ENCODE data around the gene AUTS2.

Gene AUTS2

DNA sequence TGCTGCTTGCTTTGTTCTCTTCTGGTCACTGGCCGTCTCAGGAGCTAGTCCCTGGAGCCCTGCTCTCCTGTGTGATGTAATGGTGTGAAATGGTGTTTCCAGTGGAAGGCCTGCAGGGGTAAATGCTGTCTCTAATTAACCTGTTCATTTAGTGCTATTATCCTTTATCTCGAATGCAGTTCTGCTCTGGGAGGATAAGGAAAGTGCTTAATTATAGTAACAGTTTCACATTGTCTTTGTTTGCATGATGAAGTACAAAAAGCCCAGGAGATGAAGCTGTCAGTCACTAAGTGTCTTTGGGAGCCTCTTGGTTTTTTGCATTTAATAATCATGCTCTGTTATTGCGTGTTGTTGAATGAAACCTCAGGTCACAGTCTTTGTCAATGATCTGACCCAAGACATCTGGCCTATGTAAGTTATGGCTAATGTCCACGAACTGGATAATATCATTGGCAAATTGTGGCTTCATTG lies 778.3 kb downstream of the AUTS2 start (continued):
- TF ChIP-seq, protein P1, sequence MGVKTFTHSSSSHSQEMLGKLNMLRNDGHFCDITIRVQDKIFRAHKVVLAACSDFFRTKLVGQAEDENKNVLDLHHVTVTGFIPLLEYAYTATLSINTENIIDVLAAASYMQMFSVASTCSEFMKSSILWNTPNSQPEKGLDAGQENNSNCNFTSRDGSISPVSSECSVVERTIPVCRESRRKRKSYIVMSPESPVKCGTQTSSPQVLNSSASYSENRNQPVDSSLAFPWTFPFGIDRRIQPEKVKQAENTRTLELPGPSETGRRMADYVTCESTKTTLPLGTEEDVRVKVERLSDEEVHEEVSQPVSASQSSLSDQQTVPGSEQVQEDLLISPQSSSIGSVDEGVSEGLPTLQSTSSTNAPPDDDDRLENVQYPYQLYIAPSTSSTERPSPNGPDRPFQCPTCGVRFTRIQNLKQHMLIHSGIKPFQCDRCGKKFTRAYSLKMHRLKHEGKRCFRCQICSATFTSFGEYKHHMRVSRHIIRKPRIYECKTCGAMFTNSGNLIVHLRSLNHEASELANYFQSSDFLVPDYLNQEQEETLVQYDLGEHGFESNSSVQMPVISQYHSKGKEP (tag by site-specific recombination; IDR thresholded peaks at IDR 0.05) = peak; percentile 67; the same call in 1 of the 2 replicates
- TF ChIP-seq TCF7L2 (IDR thresholded peaks at IDR 0.05; ENCODE audit: borderline replicate concordance, low read depth, low read length) = peak; percentile 50; the same call in 1 of the 2 replicates
- TF ChIP-seq SP7 (tag by site-specific recombination; IDR thresholded peaks at IDR 0.05) = peak; percentile 97

DNA sequence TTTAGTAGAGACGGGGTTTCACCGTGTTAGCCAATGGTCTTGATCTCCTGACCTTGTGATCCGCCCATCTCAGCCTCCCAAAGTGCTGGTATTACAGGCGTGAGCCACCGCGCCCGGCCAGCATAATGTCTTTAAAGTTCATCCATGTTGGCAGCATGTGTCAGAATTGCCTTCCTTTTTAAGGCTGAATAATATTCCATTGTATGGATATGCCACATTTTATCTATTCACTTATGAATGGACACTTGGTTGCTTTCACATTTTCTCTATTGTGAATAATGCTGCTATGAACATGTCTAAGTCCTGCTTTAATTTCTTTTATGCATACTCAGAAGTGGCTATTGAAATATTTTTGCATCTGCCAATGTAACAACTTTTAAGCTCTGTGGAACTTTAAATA lies 779.7 kb downstream of the AUTS2 start:
- POLR2A ChIA-PET = interaction anchor here (0.5 kb wide), 1 partner anchor 1644 kb away, joined by 7 read pairs; no protein-coding TSS in a partner anchor
- Histone ChIP-seq H3K9me3 (ENCODE audit: control insufficient read depth, insufficient read depth, low read depth, low read length) (no peaks in the 10 kb centered on the region), H3K36me3 (ENCODE audit: control insufficient read depth in 2 of 2, insufficient read depth in 1 of 2, low read length in 2 of 2) (no peaks in the 10 kb centered on the region), H3K4me3 (ENCODE audit: low read depth, low read length) (no peak overlapping the region), H3K27ac (ENCODE audit: extremely low read depth, low read depth, low read length) (no peak overlapping the region), H3K4me1 (ENCODE audit: control insufficient read depth, insufficient read depth, low read length) (peaks cover 2% of the 10 kb centered on the region; the same call in 1 of the 2 replicates)
- CTCF ChIA-PET = no interaction called here
- no peak for TF ChIP-seq ZNF600 (tag by site-specific recombination; IDR thresholded peaks at IDR 0.05)
- TF ChIP-seq ZNF146 (tag by site-specific recombination; IDR thresholded peaks at IDR 0.05) = peak; percentile 77

DNA sequence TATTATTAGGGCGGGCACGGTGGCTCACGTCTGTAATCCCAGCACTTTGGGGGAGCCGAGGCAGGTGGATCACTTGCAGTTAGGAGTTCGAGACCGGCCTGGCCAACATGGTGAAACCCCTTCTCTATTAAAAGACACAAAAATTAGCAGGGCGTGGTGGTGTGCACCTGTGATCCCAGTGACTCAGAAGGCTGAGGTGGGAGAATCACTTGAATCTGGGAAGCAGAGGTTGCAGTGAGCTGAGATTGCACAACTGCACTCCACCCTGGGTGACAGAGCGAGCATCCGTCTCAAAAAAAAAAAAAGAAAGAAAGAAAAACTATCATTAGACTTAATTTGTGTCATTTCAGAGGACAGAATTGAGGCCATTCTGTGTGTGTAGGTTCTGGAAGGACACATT lies 780.9 kb downstream of the AUTS2 start:
- CTCF ChIA-PET = no interaction called here
- POLR2A ChIA-PET = no interaction called here
- H3K27ac ChIP-seq (ENCODE audit: extremely low read depth, low read depth, low read length) = no peak overlapping the region
- H3K4me1 ChIP-seq (ENCODE audit: control insufficient read depth, insufficient read depth, low read length) = no peaks in the 10 kb centered on the region
- H3K9me3 ChIP-seq (ENCODE audit: control insufficient read depth, insufficient read depth, low read depth, low read length) = no peaks in the 10 kb centered on the region
- H3K36me3 ChIP-seq (ENCODE audit: control insufficient read depth in 2 of 2, insufficient read depth in 1 of 2, low read length in 2 of 2) = no peaks in the 10 kb centered on the region
- H3K4me3 ChIP-seq (ENCODE audit: low read depth, low read length) = no peak overlapping the region
- no peak for TF ChIP-seq ZBTB1 (tag by site-specific recombination; IDR thresholded peaks at IDR 0.05)
- no peak for TF ChIP-seq ZNF645 (tag by site-specific recombination; IDR thresholded peaks at IDR 0.05)
- no peak for TF ChIP-seq ZNF341 (tag by site-specific recombination; IDR thresholded peaks at IDR 0.05; ENCODE audit: low read depth)
- TF ChIP-seq IKZF3 (tag by site-specific recombination; IDR thresholded peaks at IDR 0.05) = no peak
- TF ChIP-seq ZNF660 (tag by site-specific recombination; IDR thresholded peaks at IDR 0.05) = no peak
- TF ChIP-seq ZNF654 (tag by site-specific recombination; IDR thresholded peaks at IDR 0.05; ENCODE audit: low read depth) = no peak
- no peak for TF ChIP-seq ZNF610 (tag by site-specific recombination; IDR thresholded peaks at IDR 0.05; ENCODE audit: borderline replicate concordance)
- no peak for TF ChIP-seq PRDM1 (tag by site-specific recombination; IDR thresholded peaks at IDR 0.05)
- TF ChIP-seq ZNF18 (tag by site-specific recombination; IDR thresholded peaks at IDR 0.05) = no peak
- no peak for TF ChIP-seq ZNF10 (tag by site-specific recombination; IDR thresholded peaks at IDR 0.05)
- TF ChIP-seq ZBTB7A (tag by site-specific recombination; IDR thresholded peaks at IDR 0.05; ENCODE audit: low read depth) = no peak
- no peak for TF ChIP-seq ZNF776 (tag by site-specific recombination; IDR thresholded peaks at IDR 0.05; ENCODE audit: borderline replicate concordance)
- TF ChIP-seq EGR2 (tag by site-specific recombination; IDR thresholded peaks at IDR 0.05; ENCODE audit: low read depth) = no peak
- TF ChIP-seq OSR2 (tag by site-specific recombination; IDR thresholded peaks at IDR 0.05) = no peak
- TF ChIP-seq ZNF26 (tag by site-specific recombination; IDR thresholded peaks at IDR 0.05) = no peak
- TF ChIP-seq REST (tag by site-specific recombination; IDR thresholded peaks at IDR 0.05) = no peak
- TF ChIP-seq, protein P2, sequence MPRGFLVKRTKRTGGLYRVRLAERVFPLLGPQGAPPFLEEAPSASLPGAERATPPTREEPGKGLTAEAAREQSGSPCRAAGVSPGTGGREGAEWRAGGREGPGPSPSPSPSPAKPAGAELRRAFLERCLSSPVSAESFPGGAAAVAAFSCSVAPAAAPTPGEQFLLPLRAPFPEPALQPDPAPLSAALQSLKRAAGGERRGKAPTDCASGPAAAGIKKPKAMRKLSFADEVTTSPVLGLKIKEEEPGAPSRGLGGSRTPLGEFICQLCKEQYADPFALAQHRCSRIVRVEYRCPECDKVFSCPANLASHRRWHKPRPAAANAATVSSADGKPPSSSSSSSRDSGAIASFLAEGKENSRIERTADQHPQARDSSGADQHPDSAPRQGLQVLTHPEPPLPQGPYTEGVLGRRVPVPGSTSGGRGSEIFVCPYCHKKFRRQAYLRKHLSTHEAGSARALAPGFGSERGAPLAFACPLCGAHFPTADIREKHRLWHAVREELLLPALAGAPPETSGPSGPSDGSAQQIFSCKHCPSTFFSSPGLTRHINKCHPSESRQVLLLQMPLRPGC (tag by site-specific recombination; IDR thresholded peaks at IDR 0.05) = no peak
- TF ChIP-seq ZNF830 (tag by site-specific recombination; IDR thresholded peaks at IDR 0.05; ENCODE audit: low read depth) = no peak
